Left ventricle myocardium superior (tissue), 1 donor: Measurements from ENCODE around the gene PPP1R10. TPM values are rescaled to one million over a fixed set of nuclear protein-coding genes. Genes with fewer than 3 reads are reported as not detected.
A peak's percentile ranks its signal among the peaks of the same experiment; 100 is the strongest.

Experiments used
- ATAC-seq: fragments of 200-7000 bp; cut with Tn5 transposase; one replicate; pipeline ENCODE4 v1.9.1; 2020; ENCODE audit warnings: mild to moderate bottlenecking, moderate library complexity
- DNase-seq: peaks from one replicate; pipeline ENCODE4 v3.0.0-alpha.2; 2020
- intact Hi-C: fragments of 100-400 bp; cut with micrococcal nuclease; formaldehyde crosslinking; loops from one replicate; pipeline ENCODE4 v1.11.0; 2022
- microRNA-seq: library from miRNA; unstranded; fragments of <30 nt; microRNA quantifications from one replicate; pipeline ENCODE4 v1.2.0, GENCODE V29; 2020; ENCODE audit warnings: borderline number of aligned reads
- total RNA-seq: library from RNA; stranded (reverse); fragmentation: NEBNext Ultra II Directional; extraction: Animal tissue kit (Norgen Biotek cat#: 25700); gene quantifications from one replicate; pipeline ENCODE4 v1.2.1, GENCODE V29; 2021
- donor health status: DM: no; HTN: yes; CAD: no; lungs with severe emphysema.

Gene PPP1R10
- total RNA-seq, 1 donor from 2014 or later: 32.7 TPM

GRCh38 chr6:30568245-30568644 lies 48.8 kb downstream of the PPP1R10 start:
- ATAC-seq: no peak
- intact Hi-C loops: loop anchor here (5.0 kb wide), 1 partner anchor 344 kb away; the partner anchor contains the start of gene VARS2
- DNase-seq: no peak

DNA sequence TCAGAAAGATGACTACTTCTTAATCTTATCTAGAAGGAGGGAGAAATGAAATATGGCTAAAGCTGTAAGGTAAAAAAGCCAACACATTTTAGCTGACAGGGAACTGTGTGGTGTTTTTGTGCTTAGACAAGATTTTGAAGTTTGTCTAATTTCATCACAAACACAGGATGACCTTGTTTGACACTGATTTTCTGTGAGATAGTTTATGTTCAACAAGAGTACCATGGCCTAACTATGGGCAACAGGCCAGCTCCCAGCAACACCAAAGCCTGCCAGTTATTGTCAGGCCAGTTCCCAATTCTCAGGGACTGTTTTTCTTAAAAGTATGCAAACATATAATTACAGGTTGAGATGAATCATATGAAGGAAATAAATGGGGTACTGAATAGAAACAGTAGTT lies 51.3 kb downstream of the PPP1R10 start:
- DNase-seq: no peak
- ATAC-seq: no peak
- intact Hi-C loops: loop anchor here (5.0 kb wide), 1 partner anchor 347 kb away; the partner anchor contains the start of gene VARS2

GRCh38 chr6:30564114-30564513 lies 52.9 kb downstream of the PPP1R10 start:
- DNase-seq (no peak), ATAC-seq (no peak)
- intact Hi-C loops: no loop called here

DNA sequence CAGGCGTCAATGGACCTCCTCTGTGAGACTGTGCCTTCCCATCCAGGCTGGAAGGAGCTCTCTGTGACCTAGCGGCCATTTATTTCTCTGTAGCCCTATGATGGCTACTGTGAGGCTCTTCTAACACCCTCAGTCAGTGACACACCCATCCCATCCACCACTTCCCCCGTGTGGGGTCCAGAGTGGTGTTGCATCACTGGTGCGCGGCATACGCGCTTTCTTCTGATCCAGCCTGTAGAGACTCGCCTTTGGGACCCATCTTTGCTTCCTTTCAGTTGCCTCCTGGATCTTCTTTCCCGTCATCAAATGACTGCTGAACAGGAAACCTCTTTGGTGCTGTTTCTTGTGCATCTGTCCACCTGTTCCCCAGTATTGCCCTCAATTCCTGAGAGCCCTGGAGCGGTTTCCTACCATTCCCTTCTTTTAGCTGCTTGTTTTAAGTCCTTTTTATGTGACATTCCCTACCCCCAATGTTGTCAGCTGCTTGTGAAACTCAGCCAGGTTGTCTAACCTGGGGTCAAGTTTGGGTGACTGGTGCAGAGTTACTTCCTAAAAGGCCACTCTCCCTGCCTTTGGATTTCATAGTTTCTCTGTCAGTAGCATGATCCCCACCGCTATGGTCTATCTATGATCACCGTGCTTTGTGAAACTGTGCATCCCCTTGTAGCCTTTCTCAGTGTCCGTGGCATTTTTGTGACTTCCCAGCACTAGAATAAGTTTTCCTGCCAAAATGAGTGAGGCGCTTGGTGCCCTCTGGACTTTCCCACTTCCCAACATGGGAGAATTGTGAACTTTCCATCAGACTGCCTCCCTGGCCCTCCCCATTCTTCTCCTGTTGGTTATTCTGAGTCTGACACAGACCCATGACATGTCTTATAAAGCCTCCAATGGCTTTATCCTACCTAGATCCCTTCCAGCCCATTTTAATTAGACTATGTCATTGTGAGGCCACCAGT lies 54.3 kb downstream of the PPP1R10 start:
- DNase-seq: no peak
- ATAC-seq: no peak
- intact Hi-C loops: no loop called here

GRCh38 chr6:30560930-30561329 lies 56.1 kb downstream of the PPP1R10 start:
- ATAC-seq (no peak), DNase-seq (no peak)
- intact Hi-C loops: no loop called here

DNA sequence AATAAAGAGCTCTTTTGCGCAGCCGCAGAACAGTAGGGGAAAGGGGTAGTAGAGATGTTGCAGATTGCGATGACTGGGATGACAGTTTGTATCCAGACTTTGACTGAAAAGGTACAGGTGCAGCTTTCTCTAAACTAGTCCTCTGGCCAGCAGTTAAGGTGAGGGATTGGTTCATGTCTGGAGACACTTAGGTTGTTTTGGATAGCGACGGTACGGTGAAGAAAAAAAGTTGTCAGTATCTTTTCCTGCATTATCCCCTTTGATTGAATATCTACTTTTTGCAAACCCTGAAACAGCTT lies 59.4 kb downstream of the PPP1R10 start:
- ATAC-seq (no peak), DNase-seq (no peak)
- intact Hi-C loops: no loop called here

GRCh38 chr6:30556906-30557682 lies 59.9 kb downstream of the PPP1R10 start, which contains the start of gene PRR3:
Gene PRR3, plus strand, starts transcription at chr6:30557295. Its CDS starts 50 bp downstream, at chr6:30557345.
- peak; percentile 83 for ATAC-seq
- peak; percentile 88 for DNase-seq
- intact Hi-C loops: no loop called here

DNA sequence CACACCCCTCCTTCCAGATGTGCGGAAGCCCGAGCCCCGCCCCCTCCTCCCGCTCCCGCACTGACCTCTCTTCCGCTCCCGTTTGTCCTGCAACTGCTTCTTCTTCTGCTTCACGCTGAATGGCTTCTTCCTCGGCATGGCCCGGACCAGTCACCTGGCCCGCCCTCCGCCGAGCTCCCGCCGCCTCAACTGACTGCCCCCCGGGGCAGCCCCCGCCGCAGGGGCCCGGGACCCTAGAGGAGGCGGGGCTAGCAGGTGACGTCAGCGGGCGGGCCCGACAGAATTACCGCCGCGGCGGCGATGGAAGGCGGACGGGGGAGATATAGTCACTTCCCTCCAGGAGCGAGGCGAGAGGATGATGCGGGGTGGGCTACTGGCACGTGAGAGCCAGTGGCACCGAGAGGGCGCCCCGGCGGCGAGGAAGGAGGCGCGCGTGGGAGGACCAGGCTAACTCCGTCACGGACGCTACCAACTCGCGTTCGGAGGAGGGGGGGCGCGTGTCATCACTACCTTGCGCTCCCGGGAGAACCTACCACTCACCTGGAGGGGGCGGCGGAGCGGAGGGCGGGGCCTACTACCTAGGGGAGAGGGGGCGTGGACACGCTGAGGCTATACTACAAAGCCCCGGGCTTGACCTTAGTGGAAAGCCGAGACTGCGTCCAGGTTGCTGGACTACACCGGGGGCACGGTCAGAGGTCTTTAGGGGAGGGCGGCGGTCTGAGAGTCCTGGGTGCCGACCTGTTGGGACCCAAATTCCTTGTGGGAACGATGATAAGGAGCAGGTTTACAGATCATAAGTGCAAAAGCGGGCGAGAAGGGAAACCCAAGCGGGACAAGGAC lies 60.8 kb downstream of the PPP1R10 start, which contains the start of gene GNL1:
Gene GNL1 (minus strand): TSS at position 424 of the 840 bp plus-strand sequence. CDS start 286 bp downstream, at position 138.
- intact Hi-C loops: no loop called here
- ATAC-seq (peak; percentile 83), DNase-seq (peak; percentile 95)

GRCh38 chr6:30555816-30556065 lies 61.3 kb downstream of the PPP1R10 start:
- no peak for ATAC-seq
- no peak for DNase-seq
- intact Hi-C loops: no loop called here

DNA sequence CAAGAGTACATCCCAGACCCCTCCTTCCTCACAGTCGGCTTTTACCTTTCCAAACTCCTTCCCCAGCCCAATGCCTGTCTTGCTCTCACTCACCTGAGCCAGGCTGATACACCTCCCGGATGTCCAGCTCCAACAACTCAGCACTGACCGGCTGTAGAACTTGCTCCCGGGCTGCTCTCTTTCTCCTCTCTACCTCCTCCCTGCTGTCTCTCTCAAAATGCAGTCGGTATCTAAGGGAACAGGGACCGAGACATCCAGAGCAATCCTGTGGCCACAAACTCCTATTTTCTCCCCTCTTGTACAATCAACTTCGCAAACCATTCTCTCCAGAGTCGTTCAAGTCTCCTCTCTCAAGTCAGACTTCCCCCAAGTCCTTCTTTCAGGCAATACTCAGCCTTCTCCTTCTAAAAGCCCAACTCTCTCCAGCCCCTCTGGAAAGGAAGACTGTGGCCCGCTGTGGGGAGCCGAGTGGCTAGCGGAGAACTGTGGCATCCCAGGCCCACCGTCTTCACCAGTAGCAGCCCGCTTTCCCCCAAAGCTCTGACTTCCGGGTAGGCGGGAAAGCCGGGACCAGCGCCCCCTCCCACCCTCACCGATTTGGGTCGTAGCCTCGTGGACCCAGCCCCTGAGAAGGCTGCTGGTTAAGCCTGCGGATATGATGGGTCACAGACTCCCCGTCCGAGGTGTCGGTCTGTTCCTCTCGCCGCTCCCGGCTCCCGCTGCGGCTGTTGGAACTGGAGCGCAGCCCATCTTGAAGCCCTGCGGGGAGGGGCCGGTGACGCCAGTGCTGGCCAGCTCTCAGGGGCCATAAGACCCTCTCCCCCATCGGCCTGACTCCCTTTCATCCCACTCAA lies 61.9 kb downstream of the PPP1R10 start:
- intact Hi-C loops: no loop called here
- DNase-seq (peak; percentile 75), ATAC-seq (peak; percentile 42)

GRCh38 chr6:30554404-30554803 lies 62.6 kb downstream of the PPP1R10 start:
- DNase-seq: no peak
- ATAC-seq: no peak
- intact Hi-C loops: no loop called here

Small RNA genes within 50 kb of the gene (microRNA-seq; reads per million reads assigned to microRNA genes)
- gene MIR877: 11.8 reads per million, percentile 8 among the genes with 10 or more reads in this experiment

Other genes starting within 250 kb of the PPP1R10 start
- 155 TPM for gene HLA-E, start 127.7 kb downstream of the PPP1R10 start, total RNA-seq
- gene GNL1, start 60.8 kb downstream of the PPP1R10 start, total RNA-seq: 18.4 TPM
- gene PRR3, start 59.9 kb downstream of the PPP1R10 start, total RNA-seq: 2.9 TPM
- 37.8 TPM for gene ABCF1, start 45.8 kb downstream of the PPP1R10 start, total RNA-seq
- 129 TPM for gene MRPS18B, start 597 bp upstream of the PPP1R10 start, total RNA-seq
- gene ATAT1, start 9.6 kb upstream of the PPP1R10 start, total RNA-seq: 1.7 TPM
- gene C6orf136, start 29.9 kb upstream of the PPP1R10 start, total RNA-seq: 54.9 TPM
- gene DHX16, start 55.8 kb upstream of the PPP1R10 start, total RNA-seq: 20.2 TPM
- 15.0 TPM for gene PPP1R18, start 69.4 kb upstream of the PPP1R10 start, total RNA-seq
- 4.6 TPM for gene NRM, start 73.7 kb upstream of the PPP1R10 start, total RNA-seq
- gene MDC1, start 100.0 kb upstream of the PPP1R10 start, total RNA-seq: 13.2 TPM
- gene TUBB, start 103.1 kb upstream of the PPP1R10 start, total RNA-seq: 196 TPM
- 238 TPM for gene FLOT1, start 125.4 kb upstream of the PPP1R10 start, total RNA-seq
- 12.7 TPM for gene IER3, start 127.3 kb upstream of the PPP1R10 start, total RNA-seq